OCI-LY3 (cell line): ENCODE results near the gene HCFC1.

Experiments used
- EZH2phosphoT487 ChIP-seq: fragments of 200-600 bp; shearing (Covaris generic); IDR thresholded peaks from 2 replicates; pipeline ENCODE4 v1.6.1; 2018; ENCODE audit warnings: antibody characterized with exemption, mixed run types, low read depth
- TF ChIP-seq, protein P1 (sequence below): fragments of 200-600, 300-600 bp; sonication (generic); IDR thresholded peaks from 2 replicates; pipeline ENCODE4 v1.5.1; 2014; ENCODE audit warnings: antibody characterized with exemption, low read length, low read depth

DNA sequence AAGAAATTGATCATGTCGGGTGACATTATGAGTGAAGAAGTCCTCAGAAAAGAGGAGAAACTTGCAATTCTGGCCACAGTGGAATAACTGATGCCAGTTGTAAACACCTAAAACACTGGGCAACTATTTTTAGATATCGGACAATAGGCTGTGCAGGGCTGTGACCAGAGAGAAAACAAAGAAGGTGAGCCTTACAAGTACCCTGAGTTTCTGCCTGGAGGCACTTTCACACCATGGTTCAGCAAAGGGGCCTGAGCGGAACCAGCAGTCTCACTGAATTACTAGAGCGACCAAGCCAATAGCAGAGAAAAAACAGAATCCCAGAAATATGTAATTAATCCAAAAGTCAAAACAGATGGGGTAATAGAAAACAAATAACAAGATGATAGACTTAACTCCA is 36.9 kb upstream of the HCFC1 start:
- TF ChIP-seq, protein P1, sequence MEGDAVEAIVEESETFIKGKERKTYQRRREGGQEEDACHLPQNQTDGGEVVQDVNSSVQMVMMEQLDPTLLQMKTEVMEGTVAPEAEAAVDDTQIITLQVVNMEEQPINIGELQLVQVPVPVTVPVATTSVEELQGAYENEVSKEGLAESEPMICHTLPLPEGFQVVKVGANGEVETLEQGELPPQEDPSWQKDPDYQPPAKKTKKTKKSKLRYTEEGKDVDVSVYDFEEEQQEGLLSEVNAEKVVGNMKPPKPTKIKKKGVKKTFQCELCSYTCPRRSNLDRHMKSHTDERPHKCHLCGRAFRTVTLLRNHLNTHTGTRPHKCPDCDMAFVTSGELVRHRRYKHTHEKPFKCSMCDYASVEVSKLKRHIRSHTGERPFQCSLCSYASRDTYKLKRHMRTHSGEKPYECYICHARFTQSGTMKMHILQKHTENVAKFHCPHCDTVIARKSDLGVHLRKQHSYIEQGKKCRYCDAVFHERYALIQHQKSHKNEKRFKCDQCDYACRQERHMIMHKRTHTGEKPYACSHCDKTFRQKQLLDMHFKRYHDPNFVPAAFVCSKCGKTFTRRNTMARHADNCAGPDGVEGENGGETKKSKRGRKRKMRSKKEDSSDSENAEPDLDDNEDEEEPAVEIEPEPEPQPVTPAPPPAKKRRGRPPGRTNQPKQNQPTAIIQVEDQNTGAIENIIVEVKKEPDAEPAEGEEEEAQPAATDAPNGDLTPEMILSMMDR = no peak
- no peak for TF ChIP-seq EZH2phosphoT487
